PC-9 (cell line): ENCODE results near the gene TANC1.

Source experiments
- EZH2 ChIP-seq: fragments of 200-600 bp; sonication (generic); IDR thresholded peaks from 2 replicates; pipeline ENCODE4 v1.8.0; 2017; ENCODE audit warnings: antibody characterized with exemption, low read depth
- TF ChIP-seq, protein P1 (sequence below): fragments of 200-600 bp; sonication (generic); conservative IDR thresholded peaks from 2 replicates; pipeline ENCODE4 v1.6.1; 2017; ENCODE audit warnings: mixed run types, antibody characterized with exemption, mild to moderate bottlenecking, moderate library complexity

DNA sequence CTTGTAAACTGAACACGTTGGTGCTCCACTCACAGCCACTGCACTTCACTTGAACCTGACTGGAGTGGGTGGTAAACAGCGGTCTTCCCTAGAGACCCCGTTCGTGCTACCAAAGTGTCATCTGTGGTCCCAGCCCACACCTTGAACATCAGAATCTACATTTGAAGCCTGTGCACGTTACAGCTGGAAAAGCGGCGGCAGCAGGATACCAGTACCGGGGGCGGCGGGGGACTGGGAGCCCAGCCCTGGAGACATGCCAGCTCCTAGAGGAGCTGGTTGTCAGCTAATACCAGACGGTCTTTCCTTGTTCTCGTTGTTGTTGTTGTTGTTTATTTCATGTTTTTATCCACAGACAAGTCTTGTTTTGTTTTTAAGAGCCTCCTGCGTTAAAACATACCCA, 161.4 kb downstream of the TANC1 start:
- no peak for TF ChIP-seq EZH2
- TF ChIP-seq, protein P1, sequence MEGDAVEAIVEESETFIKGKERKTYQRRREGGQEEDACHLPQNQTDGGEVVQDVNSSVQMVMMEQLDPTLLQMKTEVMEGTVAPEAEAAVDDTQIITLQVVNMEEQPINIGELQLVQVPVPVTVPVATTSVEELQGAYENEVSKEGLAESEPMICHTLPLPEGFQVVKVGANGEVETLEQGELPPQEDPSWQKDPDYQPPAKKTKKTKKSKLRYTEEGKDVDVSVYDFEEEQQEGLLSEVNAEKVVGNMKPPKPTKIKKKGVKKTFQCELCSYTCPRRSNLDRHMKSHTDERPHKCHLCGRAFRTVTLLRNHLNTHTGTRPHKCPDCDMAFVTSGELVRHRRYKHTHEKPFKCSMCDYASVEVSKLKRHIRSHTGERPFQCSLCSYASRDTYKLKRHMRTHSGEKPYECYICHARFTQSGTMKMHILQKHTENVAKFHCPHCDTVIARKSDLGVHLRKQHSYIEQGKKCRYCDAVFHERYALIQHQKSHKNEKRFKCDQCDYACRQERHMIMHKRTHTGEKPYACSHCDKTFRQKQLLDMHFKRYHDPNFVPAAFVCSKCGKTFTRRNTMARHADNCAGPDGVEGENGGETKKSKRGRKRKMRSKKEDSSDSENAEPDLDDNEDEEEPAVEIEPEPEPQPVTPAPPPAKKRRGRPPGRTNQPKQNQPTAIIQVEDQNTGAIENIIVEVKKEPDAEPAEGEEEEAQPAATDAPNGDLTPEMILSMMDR: no peak
